BLaER1 treated with 17β-estradiol and CSF1 and Interleukin-3, amounts not matched to agents 10 nM and 100 nM (cell line): ENCODE measurements around the gene WDR43.

ENCODE experiments used
- H3K27ac ChIP-seq, 11 experiments: shearing (Covaris generic); formaldehyde crosslinking; 2 replicates each; pipeline ENCODE4 v1.8.1; 2022
- H3K27me3 ChIP-seq, 11 experiments: shearing (Covaris generic); formaldehyde crosslinking; 2 replicates each; pipeline ENCODE4 v1.8.1; 2022
- H3K36me3 ChIP-seq, 11 experiments: shearing (Covaris generic); formaldehyde crosslinking; 2 replicates each; pipeline ENCODE4 v1.8.1; 2022
- H3K4me1 ChIP-seq, 10 experiments: shearing (Covaris generic); formaldehyde crosslinking; 2 replicates each; pipeline ENCODE4 v1.8.1; 2022
- H3K4me2 ChIP-seq, 11 experiments: shearing (Covaris generic); formaldehyde crosslinking; 2 replicates each; pipeline ENCODE4 v1.8.1; 2022
- H3K4me3 ChIP-seq, 10 experiments: shearing (Covaris generic); formaldehyde crosslinking; 2 replicates each; pipeline ENCODE4 v1.8.1; 2022
- H3K9ac ChIP-seq, 11 experiments: shearing (Covaris generic); formaldehyde crosslinking; 2 replicates each; pipeline ENCODE4 v1.8.1; 2022
- H3K9me3 ChIP-seq, 11 experiments: shearing (Covaris generic); formaldehyde crosslinking; replicated peaks in 1 of 11; 2 replicates each; pipeline ENCODE4 v1.8.1; 2022
- H4K20me1 ChIP-seq, 11 experiments: shearing (Covaris generic); formaldehyde crosslinking; 2 replicates each; pipeline ENCODE4 v1.8.1; 2022
- Cebpa-rat ChIP-seq, 11 experiments: shearing (Covaris generic); IDR thresholded peaks; 2 replicates each; pipeline ENCODE4 v1.8.1; 2022

Gene WDR43

GRCh38 chr2:28880193-28880592 is 14.3 kb upstream of the WDR43 start:
- no peaks in the 10 kb centered on the region for H3K9me3 ChIP-seq

GRCh38 chr2:28893488-28893887 is 979 bp upstream of the WDR43 start:
- H3K36me3 ChIP-seq: peaks cover 0 to 25% (median 5%) of the 10 kb centered on the region in 11 experiments; a peak in 8 of 22 replicates
- H3K9me3 ChIP-seq: peaks cover 0 to 5% (median 0%) of the 10 kb centered on the region in 11 experiments; a peak in 1 of 22 replicates
- no peak overlapping the region for H3K9ac ChIP-seq
- peaks cover 22 to 29% (median 25%) of the 10 kb centered on the region in 10 experiments for H3K4me1 ChIP-seq
- H3K27ac ChIP-seq: peak overlapping the region in 1 of 11 experiments; percentile 97; a peak in 1 of 22 replicates
- peak overlapping the region in 3 of 10 experiments; percentile 96 to 100 (median 96); a peak in 4 of 20 replicates for H3K4me3 ChIP-seq
- TF ChIP-seq Cebpa-rat (IDR thresholded peaks at IDR 0.05): no peak
- 0 out of 22 replicates have a peak overlapping the region, but pooled peaks of 1 of the 11 experiments have one; percentile 32 for H3K4me2 ChIP-seq
- no peaks in the 10 kb centered on the region for H3K27me3 ChIP-seq
- H4K20me1 ChIP-seq: peaks cover 25 to 39% (median 32%) of the 10 kb centered on the region in 11 experiments

More at GRCh38 chr2:28880193-28880592, 14.3 kb upstream of the WDR43 start:
- no peak overlapping the region for H3K27ac ChIP-seq
- H3K4me2 ChIP-seq: no peak overlapping the region
- no peak for TF ChIP-seq Cebpa-rat (IDR thresholded peaks at IDR 0.05)
- no peaks in the 10 kb centered on the region for H4K20me1 ChIP-seq
- no peaks in the 10 kb centered on the region for H3K27me3 ChIP-seq
- no peak overlapping the region for H3K9ac ChIP-seq
- H3K4me1 ChIP-seq: no peaks in the 10 kb centered on the region
- no peak overlapping the region for H3K4me3 ChIP-seq
- H3K36me3 ChIP-seq: no peaks in the 10 kb centered on the region

- Histone ChIP-seq H3K27ac (peak overlapping the region; percentile 83 to 99 (median 97)), H3K36me3 (peaks cover 0 to 36% (median 8%) of the 10 kb centered on the region in 11 experiments; a peak in 9 of 22 replicates), H4K20me1 (peaks cover 43 to 58% (median 50%) of the 10 kb centered on the region in 11 experiments), H3K4me1 (peaks cover 26 to 44% (median 31%) of the 10 kb centered on the region in 10 experiments), H3K9ac (peak overlapping the region; percentile 93 to 100 (median 98)), H3K27me3 (no peaks in the 10 kb centered on the region), H3K9me3 (peaks cover 0 to 5% (median 0%) of the 10 kb centered on the region in 11 experiments; a peak in 1 of 22 replicates), H3K4me3 (peak overlapping the region; percentile 91 to 100 (median 97)), H3K4me2 (peak overlapping the region; percentile 81 to 97 (median 86))
- TF ChIP-seq Cebpa-rat (IDR thresholded peaks at IDR 0.05): no peak
Measured at GRCh38 chr2:28895189-28895893, 874 bp downstream of the WDR43 start.

- no peak overlapping the region for H3K27ac ChIP-seq
- TF ChIP-seq Cebpa-rat (IDR thresholded peaks at IDR 0.05): no peak
- peaks cover 4 to 49% (median 16%) of the 10 kb centered on the region in 11 experiments; a peak in 21 of 22 replicates for H3K36me3 ChIP-seq
- H3K27me3 ChIP-seq: no peaks in the 10 kb centered on the region
- H3K4me1 ChIP-seq: peaks cover 26 to 57% (median 36%) of the 10 kb centered on the region in 10 experiments
- peaks cover 0 to 5% (median 0%) of the 10 kb centered on the region in 11 experiments; a peak in 1 of 22 replicates for H3K9me3 ChIP-seq
- H4K20me1 ChIP-seq: peaks cover 59 to 73% (median 66%) of the 10 kb centered on the region in 11 experiments
- peak overlapping the region; percentile 81 to 97 (median 86) for H3K4me2 ChIP-seq
- peak overlapping the region; percentile 91 to 100 (median 97); a peak in 18 of 20 replicates for H3K4me3 ChIP-seq
- peak overlapping the region in 7 of 11 experiments; percentile 46 to 100 (median 99); a peak in 10 of 22 replicates for H3K9ac ChIP-seq
Measured at GRCh38 chr2:28896906-28897305, 2.4 kb downstream of the WDR43 start.

- Histone ChIP-seq H3K9me3 (peaks cover 0 to 5% (median 0%) of the 10 kb centered on the region in 11 experiments; a peak in 1 of 22 replicates), H4K20me1 (peaks cover 64 to 85% (median 77%) of the 10 kb centered on the region in 11 experiments), H3K4me1 (peaks cover 26 to 61% (median 37%) of the 10 kb centered on the region in 10 experiments), H3K9ac (no peak overlapping the region; a peak in 1 of 22 replicates), H3K27me3 (no peaks in the 10 kb centered on the region), H3K4me3 (peak overlapping the region in 2 of 10 experiments; percentile 8 to 98; a peak in 1 of 20 replicates), H3K4me2 (peak overlapping the region; percentile 81 to 97 (median 86)), H3K27ac (no peak overlapping the region), H3K36me3 (peaks cover 14 to 60% (median 26%) of the 10 kb centered on the region in 11 experiments)
- TF ChIP-seq Cebpa-rat (IDR thresholded peaks at IDR 0.05): no peak
Measured at GRCh38 chr2:28898048-28898447, 3.6 kb downstream of the WDR43 start.

DNA sequence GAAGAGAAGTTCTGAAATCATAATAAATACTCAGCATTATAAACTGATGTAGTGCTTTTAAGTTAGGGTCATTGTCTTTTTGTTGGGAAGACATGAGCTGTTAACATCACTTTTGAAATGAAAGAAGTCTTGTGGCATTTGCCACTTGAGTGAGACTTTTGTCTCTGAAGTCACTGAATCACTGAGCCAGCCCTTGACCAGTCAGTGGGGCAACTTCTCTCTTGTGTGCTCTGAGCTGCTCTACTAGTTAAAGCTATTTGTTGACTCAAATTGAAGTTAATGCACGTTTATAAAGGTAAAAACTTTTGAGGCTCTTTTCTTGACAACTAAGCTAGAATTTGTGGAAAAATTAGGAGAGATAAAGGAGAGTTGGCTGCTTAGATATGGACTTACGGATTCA is 6.7 kb downstream of the WDR43 start:
- Histone ChIP-seq H3K36me3 (peaks cover 30 to 89% (median 57%) of the 10 kb centered on the region in 11 experiments), H3K4me1 (peaks cover 32 to 79% (median 37%) of the 10 kb centered on the region in 10 experiments), H3K27me3 (no peaks in the 10 kb centered on the region), H3K27ac (no peak overlapping the region), H4K20me1 (peaks cover 70 to 100% (median 100%) of the 10 kb centered on the region in 11 experiments), H3K9me3 (no peaks in the 10 kb centered on the region), H3K4me3 (no peak overlapping the region), H3K9ac (no peak overlapping the region), H3K4me2 (peak overlapping the region in 2 of 11 experiments; percentile 5 to 13; a peak in 1 of 22 replicates)
- no peak for TF ChIP-seq Cebpa-rat (IDR thresholded peaks at IDR 0.05)

DNA sequence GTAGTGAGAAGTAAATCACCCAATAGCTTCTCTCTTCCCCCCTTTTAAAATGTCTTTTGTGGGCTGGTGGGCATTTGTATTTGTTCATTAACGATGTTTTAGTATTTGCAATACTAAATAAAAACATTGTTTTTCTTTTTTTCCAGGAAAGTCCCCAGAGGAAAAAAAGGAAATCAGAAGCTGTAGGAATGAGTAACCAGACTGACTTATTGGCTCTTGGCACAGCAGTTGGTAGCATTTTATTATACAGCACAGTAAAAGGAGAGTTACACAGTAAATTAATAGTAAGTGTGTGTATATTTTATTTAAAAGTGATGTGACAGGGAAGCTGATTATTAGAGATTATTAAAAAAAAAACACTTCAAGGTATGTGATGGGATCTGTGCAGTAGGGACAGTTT is 7.4 kb downstream of the WDR43 start:
- H3K4me3 ChIP-seq: no peak overlapping the region
- H3K27ac ChIP-seq: no peak overlapping the region
- H4K20me1 ChIP-seq: peaks cover 64 to 100% (median 100%) of the 10 kb centered on the region in 11 experiments
- H3K4me2 ChIP-seq: peak overlapping the region in 1 of 11 experiments; percentile 5; a peak in 1 of 22 replicates
- H3K36me3 ChIP-seq: peaks cover 36 to 89% (median 63%) of the 10 kb centered on the region in 11 experiments
- no peak overlapping the region for H3K9ac ChIP-seq
- H3K27me3 ChIP-seq: no peaks in the 10 kb centered on the region
- no peaks in the 10 kb centered on the region for H3K9me3 ChIP-seq
- peaks cover 25 to 72% (median 31%) of the 10 kb centered on the region in 10 experiments for H3K4me1 ChIP-seq
- no peak for TF ChIP-seq Cebpa-rat (IDR thresholded peaks at IDR 0.05)

DNA sequence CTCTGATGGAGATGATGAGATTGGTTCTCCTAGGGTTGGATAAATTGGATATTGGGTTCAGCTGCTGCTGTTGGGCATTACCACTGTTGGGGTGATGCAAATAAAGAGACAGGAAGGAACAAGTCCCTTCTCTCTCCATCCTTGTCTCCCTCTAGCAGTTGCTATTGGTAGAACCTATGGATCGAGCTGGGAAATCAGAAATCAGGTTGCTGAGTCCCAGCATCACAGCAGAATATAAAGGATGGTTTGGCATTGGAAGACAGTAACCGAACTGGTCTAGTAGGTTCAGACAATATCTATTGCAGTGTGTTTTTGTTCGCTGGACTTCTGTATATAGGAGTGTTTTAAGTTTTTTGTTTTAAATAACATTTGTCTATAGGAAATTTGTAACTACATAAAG is 8.1 kb downstream of the WDR43 start:
- Histone ChIP-seq H3K4me1 (peaks cover 18 to 65% (median 23%) of the 10 kb centered on the region in 10 experiments), H3K27me3 (no peaks in the 10 kb centered on the region), H3K9me3 (no peaks in the 10 kb centered on the region), H4K20me1 (peaks cover 56 to 100% (median 100%) of the 10 kb centered on the region in 11 experiments), H3K4me2 (no peak overlapping the region), H3K36me3 (peaks cover 44 to 89% (median 70%) of the 10 kb centered on the region in 11 experiments), H3K9ac (no peak overlapping the region), H3K27ac (no peak overlapping the region), H3K4me3 (no peak overlapping the region)
- no peak for TF ChIP-seq Cebpa-rat (IDR thresholded peaks at IDR 0.05)

DNA sequence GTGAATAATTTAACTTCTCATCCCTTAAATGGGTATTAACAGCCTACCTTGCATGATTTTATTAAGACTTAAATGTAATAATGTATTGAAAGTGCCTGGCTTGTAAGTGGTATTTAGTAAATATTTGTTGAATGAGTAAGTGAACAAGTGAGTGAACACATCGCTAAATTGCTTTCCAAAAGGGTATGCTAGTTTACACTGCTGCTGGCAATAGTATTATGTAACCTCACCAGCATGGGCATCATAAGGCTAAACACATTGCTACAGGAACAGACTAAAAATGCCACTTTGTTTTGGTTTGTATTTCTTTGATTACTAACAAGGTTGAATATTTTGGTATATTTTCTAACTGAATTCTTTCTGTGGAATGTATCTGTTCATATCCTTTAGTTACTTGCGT is 9.8 kb downstream of the WDR43 start:
- TF ChIP-seq Cebpa-rat (IDR thresholded peaks at IDR 0.05): no peak
- H3K9ac ChIP-seq: peak overlapping the region in 1 of 11 experiments; percentile 35; a peak in 1 of 22 replicates
- peaks cover 51 to 100% (median 100%) of the 10 kb centered on the region in 11 experiments; a peak in 21 of 22 replicates for H4K20me1 ChIP-seq
- H3K4me3 ChIP-seq: no peak overlapping the region
- no peaks in the 10 kb centered on the region for H3K9me3 ChIP-seq
- H3K4me1 ChIP-seq: peaks cover 5 to 48% (median 10%) of the 10 kb centered on the region in 10 experiments; a peak in 12 of 20 replicates
- peak overlapping the region in 1 of 11 experiments; percentile 20; a peak in 1 of 22 replicates for H3K27ac ChIP-seq
- no peaks in the 10 kb centered on the region for H3K27me3 ChIP-seq
- peaks cover 61 to 94% (median 87%) of the 10 kb centered on the region in 11 experiments for H3K36me3 ChIP-seq
- peak overlapping the region in 2 of 11 experiments; percentile 9 to 20; a peak in 2 of 22 replicates for H3K4me2 ChIP-seq
